ENCODE measurements around the gene FAM181A.

Gene FAM181A

DNA sequence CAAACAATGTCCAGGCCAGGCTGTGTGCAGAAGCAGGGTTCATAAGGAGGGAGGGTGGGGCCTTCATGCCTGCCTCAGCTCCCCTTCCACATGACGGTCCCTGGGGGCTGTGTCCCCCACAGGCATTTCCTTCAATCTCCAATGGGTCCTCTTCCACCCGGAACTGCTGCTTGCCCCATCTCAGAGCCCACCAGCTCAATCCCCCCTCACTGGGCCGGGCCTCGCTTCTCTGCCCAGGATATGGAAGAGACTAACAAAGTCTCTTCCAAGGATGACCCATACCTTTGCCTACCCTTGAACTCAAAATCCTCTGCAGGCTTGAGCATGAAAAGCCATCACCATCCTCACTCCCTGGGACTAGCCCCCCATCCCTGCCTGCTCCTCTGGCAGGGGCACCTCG is 28.4 kb upstream of the FAM181A start:
- Histone ChIP-seq H3K27ac (no peak overlapping the region), H3K27me3 (replicated peaks) (no peaks in the 10 kb centered on the region), H3K4me3 (ENCODE audit: low read depth, low read length) (no peak overlapping the region), H3K36me3 (replicated peaks) (no peaks in the 10 kb centered on the region)
- in situ Hi-C loops (cut with HindIII; ENCODE audit: low pct_ligation_motif_present, low sequenced_read_pairs), result no loop called here
- no peak for DNase-seq
- TF ChIP-seq CTCF (IDR thresholded peaks at IDR 0.05; ENCODE audit: low read depth, low read length, missing control alignments), result no peak

DNA sequence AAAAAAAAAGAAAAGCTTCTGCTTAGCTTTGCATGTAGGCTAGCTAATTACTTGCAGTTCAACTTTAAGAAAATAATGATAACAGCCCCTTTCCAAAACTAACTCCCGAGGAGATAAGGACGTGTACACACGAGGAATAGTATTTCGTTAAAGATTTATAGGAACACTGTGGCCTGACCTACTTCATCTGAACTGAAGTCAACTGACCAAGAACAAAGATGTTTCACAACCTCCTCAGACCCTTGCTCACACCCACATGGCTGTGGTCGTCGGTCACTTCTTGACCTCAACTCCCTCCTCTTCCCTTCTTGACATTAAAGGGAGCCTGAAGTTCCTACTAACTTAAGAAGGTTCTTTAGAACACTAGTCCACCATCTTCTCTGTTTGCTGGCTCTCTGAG is 25.3 kb upstream of the FAM181A start:
- no peaks in the 10 kb centered on the region for H3K36me3 ChIP-seq (replicated peaks)
- no peak overlapping the region for H3K27ac ChIP-seq
- no peaks in the 10 kb centered on the region for H3K27me3 ChIP-seq (replicated peaks)
- TF ChIP-seq CTCF (IDR thresholded peaks at IDR 0.05; ENCODE audit: low read depth, low read length, missing control alignments), result no peak
- in situ Hi-C loops (cut with HindIII; ENCODE audit: low pct_ligation_motif_present, low sequenced_read_pairs), result no loop called here
- no peak for DNase-seq
- H3K4me3 ChIP-seq (ENCODE audit: low read depth, low read length), result no peak overlapping the region

DNA sequence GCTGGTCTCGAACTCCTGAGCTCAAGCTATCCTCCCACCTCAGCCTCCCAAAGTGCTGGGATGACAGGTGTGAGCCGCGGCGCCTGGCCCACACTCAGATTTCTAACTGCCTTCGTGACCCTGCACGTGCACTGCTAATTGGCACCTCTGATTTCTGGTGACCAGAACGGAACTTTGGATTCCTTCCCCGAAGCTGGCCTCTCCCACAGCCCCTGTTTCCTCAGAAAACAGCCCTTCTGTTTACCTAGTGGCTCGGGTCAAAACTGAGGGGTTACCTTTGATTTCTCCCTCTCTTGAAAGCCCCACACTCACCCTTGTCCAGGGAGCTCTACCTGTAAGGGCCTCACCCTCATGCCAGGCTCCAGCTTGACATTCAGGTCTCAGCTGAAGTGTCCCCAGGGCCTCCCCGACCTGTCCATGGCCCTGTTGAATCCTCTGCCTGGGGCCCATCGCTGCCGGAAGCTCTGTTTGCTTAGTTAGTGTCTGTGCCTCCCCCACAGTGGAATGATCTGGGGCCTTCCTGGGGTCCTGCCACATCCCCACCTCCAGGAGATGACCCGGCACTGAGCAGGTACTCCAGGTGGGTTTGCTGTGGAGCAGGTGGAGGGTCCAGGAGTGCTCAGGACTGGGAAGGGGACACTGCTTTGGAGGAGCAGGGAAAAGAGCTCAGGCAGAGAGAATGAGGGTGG is 24.4 kb upstream of the FAM181A start:
- no peak for TF ChIP-seq CTCF (IDR thresholded peaks at IDR 0.05; ENCODE audit: low read depth, low read length, missing control alignments)
- no peak overlapping the region for H3K27ac ChIP-seq
- no peaks in the 10 kb centered on the region for H3K27me3 ChIP-seq (replicated peaks)
- no peak for DNase-seq
- no peak overlapping the region for H3K4me3 ChIP-seq (ENCODE audit: low read depth, low read length)
- in situ Hi-C loops (cut with HindIII; ENCODE audit: low pct_ligation_motif_present, low sequenced_read_pairs), result no loop called here
- no peaks in the 10 kb centered on the region for H3K36me3 ChIP-seq (replicated peaks)

GRCh38 chr14:93903342-93904184 is 23.6 kb upstream of the FAM181A start:
- in situ Hi-C loops (cut with HindIII; ENCODE audit: low pct_ligation_motif_present, low sequenced_read_pairs), result no loop called here
- no peaks in the 10 kb centered on the region for H3K36me3 ChIP-seq (replicated peaks)
- peak; percentile 53 for TF ChIP-seq CTCF (IDR thresholded peaks at IDR 0.05; ENCODE audit: low read depth, low read length, missing control alignments)

GRCh38 chr14:93905623-93906022 is 21.5 kb upstream of the FAM181A start:
- Histone ChIP-seq H3K4me3 (ENCODE audit: low read depth, low read length) (no peak overlapping the region), H3K27ac (no peak overlapping the region), H3K36me3 (replicated peaks) (no peaks in the 10 kb centered on the region), H3K27me3 (replicated peaks) (no peaks in the 10 kb centered on the region)
- TF ChIP-seq CTCF (IDR thresholded peaks at IDR 0.05; ENCODE audit: low read depth, low read length, missing control alignments), result no peak
- no peak for DNase-seq
- in situ Hi-C loops (cut with HindIII; ENCODE audit: low pct_ligation_motif_present, low sequenced_read_pairs), result no loop called here

More at GRCh38 chr14:93903342-93904184, 23.6 kb upstream of the FAM181A start:
- Histone ChIP-seq H3K4me3 (ENCODE audit: low read depth, low read length) (no peak overlapping the region), H3K27me3 (replicated peaks) (no peaks in the 10 kb centered on the region), H3K27ac (no peak overlapping the region)
- DNase-seq, result no peak

Data from brain microvascular endothelial cell (primary cell).